ENCODE results near the gene C4BPB.
A peak's percentile ranks its signal among the peaks of the same experiment; 100 is the strongest.
"Not testable (repeated sequence)": the region's sequence is repeated elsewhere in the genome, so short reads cannot be mapped to it uniquely, and the experiment has no call there.

Gene C4BPB

GRCh38 chr1:207088701-207089626 is at the start of gene C4BPB:
TSS of gene C4BPB (plus strand) at chr1:207088860. CDS start at chr1:207089532, 672 bp downstream.
- DNase-seq = no peak

GRCh38 chr1:207039380-207040180 is 49.1 kb upstream of the C4BPB start:
- no peak for DNase-seq

GRCh38 chr1:207040181-207040533 is 48.5 kb upstream of the C4BPB start:
- DNase-seq = no peak

- DNase-seq = not testable (repeated sequence)
Measured at GRCh38 chr1:207041397-207041796, 47.3 kb upstream of the C4BPB start.

- no peak for DNase-seq
Measured at GRCh38 chr1:207045453-207045852, 43.2 kb upstream of the C4BPB start.

- DNase-seq = no peak
Measured at GRCh38 chr1:207047505-207047904, 41.2 kb upstream of the C4BPB start.

GRCh38 chr1:207048041-207048440 is 40.6 kb upstream of the C4BPB start:
- DNase-seq = no peak

- DNase-seq = no peak
Measured at GRCh38 chr1:207049054-207049453, 39.6 kb upstream of the C4BPB start.

- no peak for DNase-seq
Measured at GRCh38 chr1:207049514-207049913, 39.1 kb upstream of the C4BPB start.

GRCh38 chr1:207049974-207050391 is 38.7 kb upstream of the C4BPB start:
- DNase-seq = peak; percentile 54

GRCh38 chr1:207050480-207051190 is 38.0 kb upstream of the C4BPB start:
- peak; percentile 95 for DNase-seq

- peak; percentile 56 for DNase-seq
Measured at GRCh38 chr1:207051191-207051943, 37.3 kb upstream of the C4BPB start, which contains the start of gene YOD1. TSS of gene YOD1 (minus strand) at chr1:207051208. CDS start at chr1:207051030, 178 bp downstream.

- DNase-seq = peak; percentile 99
Measured at GRCh38 chr1:207052911-207053769, 35.5 kb upstream of the C4BPB start, which contains the start of gene PFKFB2. TSS of gene PFKFB2 (plus strand) at chr1:207053275. CDS start at chr1:207054718, 1,443 bp downstream.

GRCh38 chr1:207054491-207054890 is 34.2 kb upstream of the C4BPB start:
- DNase-seq = no peak

- DNase-seq = no peak
Measured at GRCh38 chr1:207055386-207056001, 33.2 kb upstream of the C4BPB start.

- no peak for DNase-seq
Measured at GRCh38 chr1:207056673-207057072, 32.0 kb upstream of the C4BPB start.

- DNase-seq = no peak
Measured at GRCh38 chr1:207058252-207058651, 30.4 kb upstream of the C4BPB start.

GRCh38 chr1:207058878-207059867 is 29.5 kb upstream of the C4BPB start:
- DNase-seq = peak; percentile 86

- no peak for DNase-seq
Measured at GRCh38 chr1:207059881-207060280, 28.8 kb upstream of the C4BPB start.
